CD14-positive monocyte (primary cell): Measurements from ENCODE around the gene CCDC149. TPM values are rescaled to one million over a fixed set of nuclear protein-coding genes. Genes with fewer than 3 reads are reported as not detected.

ENCODE experiments used
- DNase-seq, 3 donors: peaks; one replicate each; pipeline ENCODE4 v3.0.0-alpha.2; 2011 to 2022
- H2AFZ ChIP-seq: 2 replicates; pipeline ENCODE4 v1.6.0; 2012; ENCODE audit warnings: mild to moderate bottlenecking, low read depth, low read length, inconsistent platforms; ENCODE audit not compliant: insufficient read depth, poor library complexity, severe bottlenecking
- H3K27ac ChIP-seq, 2 donors: 1 replicate in 1 of 2; 2 replicates in 1 of 2; pipeline ENCODE4 v1.5.1; 2012 to 2013; ENCODE audit warnings: low read length in 2 of 2, control low read depth in 1 of 2, inconsistent platforms in 1 of 2, low read depth in 1 of 2, mild to moderate bottlenecking in 1 of 2
- H3K27me3 ChIP-seq, 2 donors: one replicate each; pipeline versions ENCODE4 v1.6.0 to v1.6.1; 2011 to 2013; ENCODE audit warnings: low read length in 2 of 2; ENCODE audit not compliant: control insufficient read depth in 2 of 2, insufficient read depth in 2 of 2
- H3K36me3 ChIP-seq, 2 donors: replicated peaks in 1 of 2; 1 replicate in 1 of 2; 2 replicates in 1 of 2; pipeline versions ENCODE4 v1.5.1 to v1.6.1; 2012 to 2013; ENCODE audit warnings: low read length in 2 of 2, control low read depth in 1 of 2, inconsistent platforms in 1 of 2, mild to moderate bottlenecking in 1 of 2; ENCODE audit not compliant: insufficient read depth in 2 of 2, control insufficient read depth in 1 of 2
- H3K4me1 ChIP-seq, 2 donors: 1 replicate in 1 of 2; 2 replicates in 1 of 2; pipeline versions ENCODE4 v1.5.1 to v1.6.1; 2012 to 2013; ENCODE audit warnings: low read length in 2 of 2, control low read depth in 1 of 2, inconsistent platforms in 1 of 2, mild to moderate bottlenecking in 1 of 2, moderate library complexity in 1 of 2; ENCODE audit not compliant: insufficient read depth in 2 of 2, control insufficient read depth in 1 of 2
- H3K4me2 ChIP-seq: replicated peaks from 2 replicates; pipeline ENCODE3; 2012; ENCODE audit warnings: low read length, moderate library complexity, mild to moderate bottlenecking; ENCODE audit not compliant: poor library complexity, severe bottlenecking; ENCODE audit errors: extremely low read depth
- H3K4me3 ChIP-seq, 3 experiments: fragments of 200-600 bp in 1 of 3; sonication (generic) in 1 of 3; replicated peaks in 1 of 3; 1 replicate in 2 of 3; 2 replicates in 1 of 3; pipeline ENCODE4 v1.5.1; 2011 to 2013; ENCODE audit warnings: low read length in 3 of 3, mild to moderate bottlenecking in 3 of 3, control low read depth in 2 of 3, low read depth in 2 of 3, inconsistent platforms in 1 of 3, moderate library complexity in 1 of 3
- H3K79me2 ChIP-seq: 2 replicates; pipeline ENCODE4 v1.6.0; 2012; ENCODE audit warnings: mild to moderate bottlenecking, control low read depth, inconsistent platforms, low read length, moderate library complexity; ENCODE audit not compliant: insufficient read depth
- H3K9ac ChIP-seq: 2 replicates; pipeline ENCODE4 v1.6.0; 2017; ENCODE audit warnings: low read length, mild to moderate bottlenecking; ENCODE audit not compliant: insufficient read depth, poor library complexity, severe bottlenecking
- H3K9me3 ChIP-seq, 2 donors: replicated peaks in 1 of 2; 1 replicate in 1 of 2; 2 replicates in 1 of 2; pipeline versions ENCODE4 v1.5.1 to v1.6.1; 2012 to 2013; ENCODE audit warnings: low read length in 2 of 2, control low read depth in 1 of 2; ENCODE audit not compliant: control insufficient read depth in 1 of 2, insufficient read depth in 1 of 2
- H4K20me1 ChIP-seq: 2 replicates; pipeline ENCODE4 v1.6.0; 2012; ENCODE audit warnings: mild to moderate bottlenecking, low read length, control low read depth, moderate library complexity; ENCODE audit not compliant: insufficient read depth
- H3K27ac Mint-ChIP-seq, 7 donors: one replicate each; pipeline ENCODE4 v1.8.0; 2020; ENCODE audit warnings: mild to moderate bottlenecking in 7 of 7, mixed read lengths in 7 of 7, moderate library complexity in 6 of 7, inconsistent platforms in 2 of 7
- H3K27me3 Mint-ChIP-seq, 3 donors: one replicate each; pipeline ENCODE4 v1.8.0; 2021 to 2022; ENCODE audit warnings: low read depth in 3 of 3, mild to moderate bottlenecking in 3 of 3, mixed read lengths in 3 of 3, moderate library complexity in 3 of 3, inconsistent platforms in 1 of 3
- H3K36me3 Mint-ChIP-seq, 2 donors: one replicate each; pipeline ENCODE4 v1.8.0; 2020; ENCODE audit warnings: mixed read lengths in 2 of 2, inconsistent platforms in 1 of 2, mild to moderate bottlenecking in 1 of 2
- H3K4me1 Mint-ChIP-seq: one replicate; pipeline ENCODE4 v1.8.0; 2020; ENCODE audit warnings: mild to moderate bottlenecking, mixed read lengths
- H3K4me3 Mint-ChIP-seq, 2 donors: one replicate each; pipeline ENCODE4 v1.8.0; 2020; ENCODE audit warnings: mild to moderate bottlenecking in 2 of 2, mixed read lengths in 2 of 2, moderate library complexity in 1 of 2
- H3K9me3 Mint-ChIP-seq, 7 donors: one replicate each; pipeline ENCODE4 v1.8.0; 2020 to 2022; ENCODE audit warnings: mixed read lengths in 7 of 7, mild to moderate bottlenecking in 6 of 7, moderate library complexity in 6 of 7, inconsistent platforms in 2 of 7
- CTCF ChIP-seq: fragments of 200-600 bp; IDR thresholded peaks from one replicate; pipeline ENCODE4 v1.8.0; 2022; ENCODE audit warnings: antibody characterized with exemption, mild to moderate bottlenecking
- WGBS: methylation state at CpG from one replicate; pipeline ENCODE4 v1.1.5; 2013; ENCODE audit warnings: missing lambda C conversion rate; ENCODE audit not compliant: insufficient coverage; 5-methylcytosine and 5-hydroxymethylcytosine counted together
- intact Hi-C, 2 donors: fragments of 100-400 bp; cut with micrococcal nuclease; formaldehyde crosslinking; loops; one replicate each; pipeline versions ENCODE4 v1.15.0 to v1.15.1; 2023
- polyA minus RNA-seq: library from RNA; depleted of rRNA, polyadenylated mRNA; stranded (reverse); fragments of >200 nt; gene quantifications from 2 replicates; pipeline ENCODE4 v1.2.3, GENCODE V29; 2012
- polyA plus RNA-seq, 3 donors: library from polyadenylated mRNA; depleted of rRNA in 1 of 3; unstranded in 2 of 3; stranded (reverse) in 1 of 3; fragments of 300-500 nt in 2 of 3; fragments of >200 nt in 1 of 3; fragmentation: Illumina TruSeq in 2 of 3; gene quantifications; 1 replicate in 2 of 3; 2 replicates in 1 of 3; pipeline ENCODE4 v1.2.3, GENCODE V29; 2012 to 2021
- total RNA-seq, 12 experiments: library from RNA in 1 of 12; stranded (reverse) in 1 of 12; fragments of 120-200 nt in 1 of 12; gene quantifications; one replicate each; pipeline ENCODE4 v1.2.4 and lab custom pipeline; 2013 to 2026; ENCODE audit warnings: mixed read lengths in 6 of 12, inconsistent platforms in 1 of 12

CCDC149 gene
- 15.5 TPM for total RNA-seq (2013)
- polyA plus RNA-seq, result 10 to 100 TPM in 2 of 3 donors, 1 to 10 TPM in 1; 5.5 to 15.8 (median 14.9) TPM
- polyA minus RNA-seq, result 6.9 and 9.7 TPM in 2 replicates
- total RNA-seq (lab: John Stamatoyannopoulos, UW), result 3.5 to 30.4 (median 24.4) reads per million in 11 experiments

- TF ChIP-seq CTCF, result no peak
- Histone ChIP-seq H3K27me3 (no peaks in the 10 kb centered on the region), H3K27ac (peak within 1 kb of the TSS; percentile 14 to 73), H3K4me3 (peak within 1 kb of the TSS; percentile 57 to 87 (median 79)), H2AFZ (peak within 1 kb of the TSS; percentile 97), H3K79me2 (no peaks in the 10 kb centered on the region), H4K20me1 (no peaks in the 10 kb centered on the region), H3K4me2 (peak within 1 kb of the TSS; percentile 85), H3K36me3 (peaks cover 20 to 34% of the 10 kb centered on the region in 2 donors), H3K9me3 (peaks cover 8 to 15% of the 10 kb centered on the region in 2 donors), H3K9ac (peak within 1 kb of the TSS; percentile 84), H3K4me1 (peaks cover 19 to 20% of the 10 kb centered on the region in 2 donors)
- DNase-seq, result peak; percentile 34 to 49 (median 35)
- Mint-ChIP-seq H3K36me3 (peaks cover 33 to 36% of the 10 kb centered on the region in 2 donors), H3K4me1 (peaks cover 25% of the 10 kb centered on the region), H3K27me3 (peaks cover 0 to 4% (median 2%) of the 10 kb centered on the region in 3 donors), H3K27ac (peak within 1 kb of the TSS; percentile 62 to 93 (median 77)), H3K4me3 (peak within 1 kb of the TSS; percentile 86 to 91), H3K9me3 (peaks cover 7 to 17% (median 11%) of the 10 kb centered on the region in 7 donors)
- intact Hi-C loops, result loop anchor here (5.0 to 10.0 kb wide), 2 partner anchors 62 to 70 kb away; no protein-coding TSS in a partner anchor
- WGBS, result 7% methylated on average over 90 of the region's 92 CpGs
These were observed at the start of gene CCDC149 for GRCh38 chr4:24912252-24913118. CCDC149 (minus strand) TSS chr4:24913042; CDS start chr4:24912864, 178 bp downstream.

GRCh38 chr4:24957886-24958285 lies 45.0 kb upstream of the CCDC149 start:
- no peaks in the 10 kb centered on the region for H4K20me1 ChIP-seq
- H3K4me1 ChIP-seq, result peaks cover 0 to 5% of the 10 kb centered on the region in 2 donors
- no peak overlapping the region for H3K9ac ChIP-seq
- H3K27ac ChIP-seq, result no peak overlapping the region
- Mint-ChIP-seq H3K4me1 (peaks cover 5% of the 10 kb centered on the region), H3K4me3 (no peak overlapping the region), H3K36me3 (peaks cover 0 to 2% of the 10 kb centered on the region in 2 donors), H3K27me3 (peaks cover 0 to 2% (median 2%) of the 10 kb centered on the region in 3 donors), H3K9me3 (peaks cover 8 to 17% (median 12%) of the 10 kb centered on the region in 7 donors), H3K27ac (no peak overlapping the region)
- no peaks in the 10 kb centered on the region for H3K27me3 ChIP-seq
- no peaks in the 10 kb centered on the region for H3K36me3 ChIP-seq
- no peak for TF ChIP-seq CTCF
- no peaks in the 10 kb centered on the region for H3K79me2 ChIP-seq
- no peak overlapping the region for H2AFZ ChIP-seq
- intact Hi-C loops, result no loop called here
- no peak for DNase-seq
- H3K4me2 ChIP-seq, result no peak overlapping the region
- WGBS, result 100% methylated on average over 2 of the region's 2 CpGs
- no peak overlapping the region for H3K4me3 ChIP-seq
- peaks cover 8 to 9% of the 10 kb centered on the region in 2 donors for H3K9me3 ChIP-seq
